Naive thymus-derived CD8-positive, alpha-beta T cell (primary cell): ENCODE measurements around the gene DLG4. TPM values are rescaled to one million over a fixed set of nuclear protein-coding genes. Genes with fewer than 3 reads are reported as not detected.
"Not testable (repeated sequence)": the region's sequence is repeated elsewhere in the genome, so short reads cannot be mapped to it uniquely, and the experiment has no call there.

Experiments used
- ATAC-seq, 2 donors: fragments of 150-1000 bp; cut with Tn5 transposase in 1 of 2; sonication (Bioruptor Pico), chemical (Tn5 transposase) in 1 of 2; 1 replicate in 1 of 2; 2 replicates in 1 of 2; pipeline ENCODE4 v1.10.0; 2021; ENCODE audit warnings: mild to moderate bottlenecking in 2 of 2, moderate library complexity in 2 of 2
- POLR2A ChIA-PET: fragments of 350-600 bp; sonication (Branson Sonifier 250); formaldehyde crosslinking; loops from one replicate; lab custom pipeline; 2021; ENCODE audit warnings: antibody characterized with exemption; lab: Charles Lee
- DNase-seq, 10 donors: peaks; one replicate each; pipeline versions ENCODE4 v3.0.0 to v3.0.0-alpha.2; 2020 to 2022
- H3K27ac Mint-ChIP-seq, 10 donors: one replicate each; pipeline ENCODE4 v1.8.0; 2020 to 2022; ENCODE audit warnings: mild to moderate bottlenecking in 10 of 10, mixed read lengths in 10 of 10, moderate library complexity in 4 of 10, inconsistent platforms in 1 of 10
- H3K27me3 Mint-ChIP-seq, 5 donors: one replicate each; pipeline ENCODE4 v1.8.0; 2021 to 2022; ENCODE audit warnings: mixed read lengths in 5 of 5
- H3K36me3 Mint-ChIP-seq, 3 donors: one replicate each; pipeline ENCODE4 v1.8.0; 2020 to 2022; ENCODE audit warnings: mixed read lengths in 3 of 3, mild to moderate bottlenecking in 2 of 3, inconsistent platforms in 1 of 3
- H3K4me1 Mint-ChIP-seq, 4 donors: one replicate each; pipeline ENCODE4 v1.8.0; 2021 to 2022; ENCODE audit warnings: mixed read lengths in 4 of 4
- H3K4me3 Mint-ChIP-seq, 10 donors: one replicate each; pipeline ENCODE4 v1.8.0; 2020 to 2022; ENCODE audit warnings: mild to moderate bottlenecking in 10 of 10, mixed read lengths in 10 of 10, moderate library complexity in 6 of 10, inconsistent platforms in 1 of 10
- H3K9me3 Mint-ChIP-seq, 9 donors: one replicate each; pipeline ENCODE4 v1.8.0; 2020 to 2022; ENCODE audit warnings: mixed read lengths in 9 of 9, mild to moderate bottlenecking in 3 of 9, inconsistent platforms in 1 of 9, moderate library complexity in 1 of 9
- polyA plus RNA-seq, 3 donors: library from polyadenylated mRNA; unstranded; fragments of 300-500 nt; fragmentation: Illumina TruSeq; gene quantifications; one replicate each; pipeline ENCODE4 v1.2.3, GENCODE V29; 2021
- total RNA-seq, 8 experiments: library from RNA in 2 of 8; stranded (reverse) in 2 of 8; gene quantifications; one replicate each; pipeline ENCODE4 v1.2.3 and lab custom pipeline; 2021 to 2026

DLG4 gene
- total and polyA plus RNA-seq, 5 experiments from 2014 or later = 0.24 to 10.2 (median 0.62) TPM

DNA sequence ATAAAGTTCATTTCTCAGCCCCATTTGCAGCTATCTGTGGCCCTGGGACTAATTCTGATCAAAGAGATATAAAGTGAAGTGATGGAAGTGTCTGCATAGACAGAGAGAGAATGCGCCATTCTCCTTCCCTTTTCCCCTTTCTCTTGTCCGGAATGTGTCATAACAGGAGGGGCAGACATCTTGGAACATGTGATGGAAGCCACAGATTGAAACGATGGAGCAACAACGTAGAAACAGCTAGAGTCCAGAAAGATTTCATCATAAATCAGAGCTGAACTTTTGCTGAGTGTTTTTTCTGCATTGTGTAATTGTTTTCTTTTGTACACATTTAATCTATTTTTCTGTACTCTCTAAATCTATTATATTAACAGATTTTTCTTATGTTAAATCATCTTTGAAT, 51.8 kb downstream of the DLG4 start:
- H3K4me1 Mint-ChIP-seq = peaks cover 0 to 6% (median 0%) of the 10 kb centered on the region in 4 donors
- peaks cover 0 to 26% (median 10%) of the 10 kb centered on the region in 9 donors for H3K9me3 Mint-ChIP-seq
- DNase-seq = no peak
- POLR2A ChIA-PET = interaction anchor here (0.7 kb wide), 1 partner anchor 156 kb away, joined by 10 read pairs; no protein-coding TSS in a partner anchor
- H3K36me3 Mint-ChIP-seq = peaks cover 0 to 9% (median 5%) of the 10 kb centered on the region in 3 donors
- H3K27ac Mint-ChIP-seq = no peak overlapping the region
- peaks cover 0 to 9% (median under 1%) of the 10 kb centered on the region in 5 donors for H3K27me3 Mint-ChIP-seq
- no peak overlapping the region for H3K4me3 Mint-ChIP-seq
- ATAC-seq = no peak

- H3K36me3 Mint-ChIP-seq = peaks cover 0 to 9% (median 5%) of the 10 kb centered on the region in 3 donors
- H3K4me3 Mint-ChIP-seq = no peak overlapping the region
- H3K4me1 Mint-ChIP-seq = peaks cover 0 to 6% (median 0%) of the 10 kb centered on the region in 4 donors
- H3K27me3 Mint-ChIP-seq = peaks cover 0 to 13% (median 5%) of the 10 kb centered on the region in 5 donors
- DNase-seq = no peak
- POLR2A ChIA-PET = interaction anchor here (0.6 kb wide), 1 partner anchor 10 kb away, joined by 9 read pairs; no protein-coding TSS in a partner anchor
- no peak for ATAC-seq
- H3K27ac Mint-ChIP-seq = no peak overlapping the region
- H3K9me3 Mint-ChIP-seq = peaks cover 0 to 26% (median 10%) of the 10 kb centered on the region in 9 donors
Measured at GRCh38 chr17:7166873-7167272, 52.8 kb downstream of the DLG4 start.

- Mint-ChIP-seq H3K27ac (peak overlapping the region in 1 of 10 donors; percentile 4), H3K27me3 (peaks cover under 1 to 15% (median 8%) of the 10 kb centered on the region in 5 donors)
- H3K4me3 Mint-ChIP-seq, H3K4me1 Mint-ChIP-seq, H3K9me3 Mint-ChIP-seq, DNase-seq, ATAC-seq, H3K36me3 Mint-ChIP-seq, POLR2A ChIA-PET: not testable (repeated sequence)
Measured at GRCh38 chr17:7159571-7159970, 60.1 kb downstream of the DLG4 start.

GRCh38 chr17:7158424-7158823, 61.2 kb downstream of the DLG4 start:
- ATAC-seq, H3K36me3 Mint-ChIP-seq, H3K9me3 Mint-ChIP-seq, H3K4me1 Mint-ChIP-seq, H3K4me3 Mint-ChIP-seq, DNase-seq, POLR2A ChIA-PET, H3K27ac Mint-ChIP-seq: not testable (repeated sequence)
- H3K27me3 Mint-ChIP-seq = peaks cover 0 to 20% (median 8%) of the 10 kb centered on the region in 5 donors

GRCh38 chr17:7156342-7156940, 63.2 kb downstream of the DLG4 start:
- ATAC-seq (no peak), DNase-seq (no peak)
- no peaks in the 10 kb centered on the region for H3K4me1 Mint-ChIP-seq
- H3K27me3 Mint-ChIP-seq = peaks cover 0 to 19% (median 8%) of the 10 kb centered on the region in 5 donors
- H3K27ac Mint-ChIP-seq = peak overlapping the region in 1 of 10 donors; percentile 34
- H3K4me3 Mint-ChIP-seq = no peak overlapping the region
- H3K36me3 Mint-ChIP-seq = no peaks in the 10 kb centered on the region
- POLR2A ChIA-PET = interaction anchor here (0.6 kb wide), 1 partner anchor 10 kb away, joined by 9 read pairs; no protein-coding TSS in a partner anchor
- H3K9me3 Mint-ChIP-seq = no peaks in the 10 kb centered on the region

DNA sequence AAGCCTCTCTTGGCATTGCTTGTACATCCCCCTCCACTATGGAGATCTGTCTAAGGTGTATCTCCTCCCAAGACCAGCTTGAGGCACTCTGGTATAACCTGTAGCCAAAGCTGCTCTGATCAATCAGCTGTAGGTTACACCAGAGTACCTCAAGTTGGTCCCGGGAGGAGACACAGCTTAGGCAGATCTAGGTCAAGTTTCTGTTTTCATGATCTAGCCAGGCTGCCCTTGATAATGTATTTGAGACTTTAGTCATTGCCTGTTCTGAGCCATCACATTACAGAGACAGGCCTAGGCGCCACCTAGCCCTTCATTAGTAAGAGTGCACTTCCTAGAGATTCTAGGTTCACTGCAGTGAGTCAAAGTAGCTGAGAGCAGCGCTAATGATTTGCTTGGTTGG, 71.9 kb downstream of the DLG4 start:
- Mint-ChIP-seq H3K4me1 (no peaks in the 10 kb centered on the region), H3K27ac (peak overlapping the region in 1 of 10 donors; percentile 28), H3K9me3 (no peaks in the 10 kb centered on the region), H3K36me3 (no peaks in the 10 kb centered on the region), H3K27me3 (peaks cover 0 to 5% (median 0%) of the 10 kb centered on the region in 5 donors), H3K4me3 (no peak overlapping the region)
- no peak for ATAC-seq
- POLR2A ChIA-PET = interaction anchor here (0.5 kb wide), 1 partner anchor 100 kb away, joined by 3 read pairs; no protein-coding TSS in a partner anchor
- no peak for DNase-seq

DNA sequence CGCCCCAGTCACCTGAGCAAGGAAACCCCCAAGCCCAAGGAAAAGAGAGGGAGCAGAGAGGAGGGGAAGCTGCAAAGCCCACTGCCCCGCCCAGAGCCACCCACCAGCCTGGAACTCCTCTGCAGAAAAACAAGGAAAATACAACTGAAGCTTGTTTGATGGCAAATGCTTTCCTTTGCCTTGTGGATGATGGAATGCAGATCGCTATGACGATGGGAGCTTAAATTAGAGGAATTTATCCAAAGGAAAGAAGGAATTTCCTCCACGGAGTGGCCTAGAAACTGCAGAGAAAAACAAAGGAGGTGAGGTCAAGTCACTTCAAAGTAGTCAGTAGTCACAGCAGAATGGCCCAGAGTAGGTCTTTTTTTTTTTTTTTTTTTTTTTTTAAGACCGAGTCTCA, 73.5 kb downstream of the DLG4 start:
- no peaks in the 10 kb centered on the region for H3K9me3 Mint-ChIP-seq
- H3K4me3 Mint-ChIP-seq = no peak overlapping the region
- no peaks in the 10 kb centered on the region for H3K36me3 Mint-ChIP-seq
- H3K27ac Mint-ChIP-seq = no peak overlapping the region
- peaks cover 0 to 3% (median 1%) of the 10 kb centered on the region in 5 donors for H3K27me3 Mint-ChIP-seq
- peaks cover 0 to 1% (median 0%) of the 10 kb centered on the region in 4 donors for H3K4me1 Mint-ChIP-seq
- POLR2A ChIA-PET = no interaction called here
- DNase-seq (no peak), ATAC-seq (no peak)

GRCh38 chr17:7144213-7144612, 75.4 kb downstream of the DLG4 start:
- ATAC-seq (no peak), DNase-seq (no peak)
- H3K4me3 Mint-ChIP-seq = no peak overlapping the region
- H3K4me1 Mint-ChIP-seq = peaks cover 0 to 1% (median 0%) of the 10 kb centered on the region in 4 donors
- H3K27ac Mint-ChIP-seq = no peak overlapping the region
- no peaks in the 10 kb centered on the region for H3K36me3 Mint-ChIP-seq
- no peaks in the 10 kb centered on the region for H3K9me3 Mint-ChIP-seq
- peaks cover 0 to 7% (median 6%) of the 10 kb centered on the region in 5 donors for H3K27me3 Mint-ChIP-seq
- POLR2A ChIA-PET = no interaction called here

DNA sequence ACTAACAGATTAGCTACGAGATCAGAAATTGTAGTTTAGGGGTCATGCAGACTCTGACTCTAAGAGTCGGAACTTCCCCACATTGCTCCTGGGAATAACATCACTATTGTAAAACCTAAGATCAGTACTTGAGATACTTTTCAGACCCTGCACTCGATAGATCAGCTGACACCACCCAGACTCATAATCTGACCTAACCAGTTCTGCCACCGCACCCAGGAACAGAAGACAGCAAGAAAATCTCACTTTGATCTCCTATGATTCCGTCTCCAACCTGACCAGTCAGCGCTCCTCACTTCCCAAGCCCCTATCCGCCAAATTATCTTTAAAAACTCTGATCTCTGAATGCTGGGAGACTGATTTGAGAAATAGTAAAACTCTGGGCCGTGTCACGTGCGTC, 77.8 kb downstream of the DLG4 start:
- H3K27ac Mint-ChIP-seq = peak overlapping the region in 2 of 10 donors; percentile 33 to 52
- DNase-seq (no peak), ATAC-seq (no peak)
- H3K4me1 Mint-ChIP-seq = peaks cover 0 to 1% (median under 1%) of the 10 kb centered on the region in 4 donors
- peaks cover 0 to 14% (median 7%) of the 10 kb centered on the region in 5 donors for H3K27me3 Mint-ChIP-seq
- no peaks in the 10 kb centered on the region for H3K9me3 Mint-ChIP-seq
- POLR2A ChIA-PET = interaction anchor here (1.1 kb wide), 1 partner anchor 16 kb away, joined by 3 read pairs; no protein-coding TSS in a partner anchor
- no peak overlapping the region for H3K4me3 Mint-ChIP-seq
- H3K36me3 Mint-ChIP-seq = no peaks in the 10 kb centered on the region

- Mint-ChIP-seq H3K4me1 (peaks cover 0 to 11% (median 3%) of the 10 kb centered on the region in 4 donors), H3K27ac (no peak overlapping the region), H3K4me3 (no peak overlapping the region), H3K9me3 (no peaks in the 10 kb centered on the region), H3K27me3 (peaks cover 0 to 16% (median 7%) of the 10 kb centered on the region in 5 donors), H3K36me3 (no peaks in the 10 kb centered on the region)
- POLR2A ChIA-PET = no interaction called here
- DNase-seq = no peak
- no peak for ATAC-seq
Measured at GRCh38 chr17:7139400-7139799, 80.2 kb downstream of the DLG4 start.

- peaks cover 0 to 11% (median 3%) of the 10 kb centered on the region in 4 donors for H3K4me1 Mint-ChIP-seq
- POLR2A ChIA-PET = interaction anchor here (6.9 kb wide), 1 partner anchor 94 kb away, joined by 83 read pairs; the partner anchor contains the start of gene SLC16A11
Measured at GRCh38 chr17:7138800-7139381, 80.7 kb downstream of the DLG4 start.

DNA sequence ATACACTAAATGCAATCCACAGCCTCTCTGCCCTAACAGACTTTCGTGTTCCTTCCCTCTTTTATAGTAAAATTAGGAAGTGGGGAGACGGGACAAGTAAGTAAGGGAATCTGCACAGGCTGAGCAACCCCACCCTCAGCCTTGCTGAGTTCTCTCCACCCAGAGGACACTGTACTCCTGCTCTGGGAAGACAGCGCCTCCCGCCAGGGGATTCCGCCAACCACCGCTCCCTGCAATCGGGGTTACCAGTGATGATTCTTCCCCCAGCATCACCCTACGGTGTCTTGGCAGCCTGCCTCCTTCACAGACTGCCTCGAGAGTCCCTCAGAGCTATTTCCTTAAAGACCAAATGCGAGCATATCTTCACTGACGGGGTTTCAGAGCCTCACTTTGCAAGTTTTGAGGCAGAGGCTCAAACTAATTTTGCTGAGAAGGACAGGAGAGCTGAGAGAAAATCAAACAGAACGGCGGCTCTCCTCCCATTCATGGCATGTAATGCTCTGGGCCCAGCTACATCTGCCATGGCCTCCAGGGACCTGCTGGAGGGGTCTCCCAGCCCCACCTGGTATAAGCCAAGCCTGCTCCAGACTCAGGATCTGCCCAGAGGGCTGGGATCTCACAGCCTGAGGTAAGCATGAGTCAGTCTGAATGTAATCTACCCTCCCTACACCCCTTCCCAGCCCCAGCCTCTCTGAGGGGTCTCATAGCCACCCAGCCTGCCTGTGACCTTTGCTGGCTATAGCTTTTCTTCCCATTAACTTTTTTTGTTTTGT, 82.3 kb downstream of the DLG4 start:
- H3K9me3 Mint-ChIP-seq = no peaks in the 10 kb centered on the region
- no peak for ATAC-seq
- DNase-seq = no peak
- peaks cover 0 to 16% (median 7%) of the 10 kb centered on the region in 5 donors for H3K27me3 Mint-ChIP-seq
- no peaks in the 10 kb centered on the region for H3K36me3 Mint-ChIP-seq
- POLR2A ChIA-PET = interaction anchor here (0.6 to 6.9 kb wide), 4 partner anchors 85 to 405 kb away, joined by 4 to 83 read pairs (median 4); partner anchors contain the start of gene SLC16A11
- H3K4me3 Mint-ChIP-seq = peak overlapping the region in 1 of 10 donors; percentile 55
- H3K27ac Mint-ChIP-seq = no peak overlapping the region
- H3K4me1 Mint-ChIP-seq = peaks cover 10 to 22% (median 13%) of the 10 kb centered on the region in 4 donors

More at GRCh38 chr17:7138800-7139381, 80.7 kb downstream of the DLG4 start:
- Mint-ChIP-seq H3K9me3 (no peaks in the 10 kb centered on the region), H3K4me3 (no peak overlapping the region), H3K27me3 (peaks cover 0 to 16% (median 7%) of the 10 kb centered on the region in 5 donors), H3K27ac (no peak overlapping the region), H3K36me3 (no peaks in the 10 kb centered on the region)
- DNase-seq (no peak), ATAC-seq (no peak)
